Activated B cell treated with CpG ODN at 0.5 μM for 24 hours (primary cell): ENCODE data around the gene RYR2. TPM values are rescaled to one million over a fixed set of nuclear protein-coding genes. Genes with fewer than 3 reads are reported as not detected.

Experiments
- ATAC-seq: fragments of 200-7000 bp; cut with Tn5 transposase; one replicate; pipeline ENCODE4 v1.10.0; 2021; ENCODE audit warnings: low read depth, mild to moderate bottlenecking, moderate library complexity
- CTCF ChIA-PET: fragments of 350-600 bp; sonication (Branson Sonifier 250); formaldehyde crosslinking; loops from one replicate; lab custom pipeline; 2021; ENCODE audit warnings: antibody characterized with exemption; lab: Charles Lee
- POLR2A ChIA-PET: fragments of 350-600 bp; sonication (Branson Sonifier 250); formaldehyde crosslinking; loops from one replicate; lab custom pipeline; 2021; ENCODE audit warnings: antibody characterized with exemption; lab: Charles Lee
- DNase-seq: peaks from one replicate; pipeline ENCODE4 v3.0.0; 2022
- H3K27ac Mint-ChIP-seq: one replicate; pipeline ENCODE4 v1.8.0; 2020; ENCODE audit warnings: mixed read lengths
- H3K27me3 Mint-ChIP-seq: one replicate; pipeline ENCODE4 v1.8.0; 2021; ENCODE audit warnings: mixed read lengths
- H3K36me3 Mint-ChIP-seq: one replicate; pipeline ENCODE4 v1.8.0; 2021; ENCODE audit warnings: low read depth, mixed read lengths
- H3K4me1 Mint-ChIP-seq: one replicate; pipeline ENCODE4 v1.8.0; 2021; ENCODE audit warnings: mixed read lengths
- H3K4me3 Mint-ChIP-seq: one replicate; pipeline ENCODE4 v1.8.0; 2020; ENCODE audit warnings: mild to moderate bottlenecking, mixed read lengths
- H3K9me3 Mint-ChIP-seq: one replicate; pipeline ENCODE4 v1.8.0; 2020; ENCODE audit warnings: mixed read lengths
- intact Hi-C: fragments of 100-400 bp; cut with micrococcal nuclease; formaldehyde crosslinking; loops from one replicate; pipeline ENCODE4 v1.15.1; 2024
- total RNA-seq: library from RNA; stranded (reverse); gene quantifications from 2 replicates; pipeline ENCODE4 v1.2.3, GENCODE V29; 2022
- TF ChIP-seq, protein P1 (sequence below): fragments of 200-600 bp; IDR thresholded peaks from one replicate; pipeline ENCODE4 v1.8.0; 2022; ENCODE audit warnings: antibody characterized with exemption, mild to moderate bottlenecking

RYR2 gene
- total RNA-seq, 1 donor from 2014 or later, result not detected

DNA sequence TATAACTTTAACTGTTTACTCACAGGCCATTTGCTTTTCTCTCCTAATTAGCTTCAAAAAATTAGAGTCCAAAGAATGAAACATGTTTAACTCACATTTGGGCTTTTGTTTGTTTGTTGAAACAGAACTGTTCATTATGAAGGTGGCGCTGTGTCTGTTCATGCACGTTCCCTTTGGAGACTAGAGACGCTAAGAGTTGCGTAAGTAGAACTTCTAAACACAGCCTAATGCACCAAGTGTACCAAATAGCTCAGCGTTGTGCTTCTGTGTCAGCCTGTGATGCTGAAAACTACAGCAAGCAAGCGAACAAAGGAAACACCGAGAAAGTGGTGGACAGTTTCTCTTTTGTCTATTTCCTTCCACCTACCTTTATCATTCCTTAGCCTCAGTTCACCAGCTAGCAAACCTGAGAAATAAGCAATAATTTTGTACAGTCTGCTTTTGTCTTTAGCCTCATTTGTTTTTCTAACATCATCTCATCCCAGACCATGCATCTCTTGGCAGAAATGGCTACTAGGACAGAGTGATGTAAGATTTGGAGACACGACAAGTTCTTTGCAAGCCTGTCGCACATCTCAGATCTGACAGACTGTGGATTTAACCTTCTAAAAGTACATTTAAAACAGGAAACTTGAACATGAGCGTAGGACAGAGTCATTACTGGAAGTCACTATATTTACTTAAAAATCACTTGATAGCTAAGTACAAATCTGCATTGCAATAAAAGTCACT lies 375.1 kb downstream of the RYR2 start:
- no peaks in the 10 kb centered on the region for H3K9me3 Mint-ChIP-seq
- no peak for DNase-seq
- H3K27ac Mint-ChIP-seq, result no peak overlapping the region
- no peak for ATAC-seq
- H3K4me3 Mint-ChIP-seq, result no peak overlapping the region
- intact Hi-C loops, result no loop called here
- no peaks in the 10 kb centered on the region for H3K27me3 Mint-ChIP-seq
- no peaks in the 10 kb centered on the region for H3K36me3 Mint-ChIP-seq
- ChIA-PET CTCF (no interaction called here), POLR2A (no interaction called here)
- no peaks in the 10 kb centered on the region for H3K4me1 Mint-ChIP-seq
- TF ChIP-seq, protein P1, sequence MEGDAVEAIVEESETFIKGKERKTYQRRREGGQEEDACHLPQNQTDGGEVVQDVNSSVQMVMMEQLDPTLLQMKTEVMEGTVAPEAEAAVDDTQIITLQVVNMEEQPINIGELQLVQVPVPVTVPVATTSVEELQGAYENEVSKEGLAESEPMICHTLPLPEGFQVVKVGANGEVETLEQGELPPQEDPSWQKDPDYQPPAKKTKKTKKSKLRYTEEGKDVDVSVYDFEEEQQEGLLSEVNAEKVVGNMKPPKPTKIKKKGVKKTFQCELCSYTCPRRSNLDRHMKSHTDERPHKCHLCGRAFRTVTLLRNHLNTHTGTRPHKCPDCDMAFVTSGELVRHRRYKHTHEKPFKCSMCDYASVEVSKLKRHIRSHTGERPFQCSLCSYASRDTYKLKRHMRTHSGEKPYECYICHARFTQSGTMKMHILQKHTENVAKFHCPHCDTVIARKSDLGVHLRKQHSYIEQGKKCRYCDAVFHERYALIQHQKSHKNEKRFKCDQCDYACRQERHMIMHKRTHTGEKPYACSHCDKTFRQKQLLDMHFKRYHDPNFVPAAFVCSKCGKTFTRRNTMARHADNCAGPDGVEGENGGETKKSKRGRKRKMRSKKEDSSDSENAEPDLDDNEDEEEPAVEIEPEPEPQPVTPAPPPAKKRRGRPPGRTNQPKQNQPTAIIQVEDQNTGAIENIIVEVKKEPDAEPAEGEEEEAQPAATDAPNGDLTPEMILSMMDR, result no peak

DNA sequence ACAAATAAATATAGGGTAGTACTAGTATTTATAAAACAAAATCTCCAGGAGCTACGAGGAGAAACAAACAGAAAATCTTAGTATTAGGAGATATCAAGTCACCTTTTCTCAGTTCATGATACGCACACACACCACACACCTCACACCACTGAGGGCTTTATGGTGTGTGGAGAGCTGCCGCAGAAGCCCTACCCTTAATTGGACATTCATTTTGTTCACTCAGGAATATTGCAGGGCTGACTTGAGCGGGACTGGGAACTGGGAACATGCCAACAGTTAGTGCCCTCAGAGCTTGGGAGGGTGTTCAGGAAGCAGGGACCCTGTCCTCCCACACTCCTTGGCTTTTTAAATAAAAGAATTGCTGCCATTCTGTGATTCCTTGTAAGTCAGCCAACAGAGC lies 386.8 kb downstream of the RYR2 start:
- Mint-ChIP-seq H3K27me3 (no peaks in the 10 kb centered on the region), H3K4me1 (no peaks in the 10 kb centered on the region), H3K36me3 (no peaks in the 10 kb centered on the region), H3K4me3 (no peak overlapping the region), H3K27ac (no peak overlapping the region), H3K9me3 (no peaks in the 10 kb centered on the region)
- intact Hi-C loops, result no loop called here
- ATAC-seq (no peak), DNase-seq (no peak)
- CTCF ChIA-PET, result no interaction called here
- POLR2A ChIA-PET, result no interaction called here
- TF ChIP-seq, protein P1, result no peak

DNA sequence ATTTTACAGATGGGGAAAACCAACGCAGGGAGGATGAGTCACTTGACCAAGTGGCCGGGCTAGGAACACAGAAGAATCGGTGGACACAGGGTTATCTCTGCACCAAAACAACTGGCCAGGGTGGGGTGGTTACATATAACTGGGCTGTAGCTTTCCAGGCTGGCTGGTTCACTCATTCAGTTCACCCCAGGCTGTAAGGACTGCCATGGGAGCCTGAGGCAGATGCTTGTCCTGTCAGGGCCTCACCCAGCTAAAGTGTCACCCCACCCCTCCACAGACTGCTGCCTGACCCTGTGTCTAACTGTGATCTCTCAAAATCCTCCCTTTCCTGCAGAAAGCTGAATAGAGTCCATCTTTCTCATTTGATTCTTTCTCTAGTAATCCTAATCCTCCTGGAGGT lies 387.3 kb downstream of the RYR2 start:
- CTCF ChIA-PET, result no interaction called here
- ATAC-seq (no peak), DNase-seq (no peak)
- TF ChIP-seq, protein P1, result no peak
- no peaks in the 10 kb centered on the region for H3K36me3 Mint-ChIP-seq
- POLR2A ChIA-PET, result no interaction called here
- H3K27ac Mint-ChIP-seq, result no peak overlapping the region
- no peaks in the 10 kb centered on the region for H3K4me1 Mint-ChIP-seq
- intact Hi-C loops, result no loop called here
- no peak overlapping the region for H3K4me3 Mint-ChIP-seq
- no peaks in the 10 kb centered on the region for H3K9me3 Mint-ChIP-seq
- H3K27me3 Mint-ChIP-seq, result no peaks in the 10 kb centered on the region

DNA sequence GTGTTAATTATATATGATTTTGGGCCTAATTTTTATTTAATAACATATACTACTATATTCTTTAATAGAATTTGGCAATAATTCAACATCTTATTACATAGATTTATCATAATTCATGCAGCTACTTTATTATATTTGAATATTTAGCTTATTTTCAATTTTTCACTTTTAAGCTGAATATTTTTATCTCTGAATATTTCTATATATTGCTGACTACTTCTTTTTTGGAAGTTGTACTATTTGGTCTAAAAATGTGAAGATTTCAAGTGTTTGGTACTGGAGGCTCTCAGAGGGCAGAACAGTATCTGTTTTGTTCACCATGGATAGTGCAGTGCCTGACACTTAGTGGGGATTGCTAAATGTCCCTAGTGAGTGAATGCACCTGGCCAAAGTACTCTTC lies 389.5 kb downstream of the RYR2 start:
- TF ChIP-seq, protein P1, result no peak
- H3K27ac Mint-ChIP-seq, result no peak overlapping the region
- H3K36me3 Mint-ChIP-seq, result no peaks in the 10 kb centered on the region
- no peaks in the 10 kb centered on the region for H3K9me3 Mint-ChIP-seq
- ChIA-PET CTCF (no interaction called here), POLR2A (no interaction called here)
- ATAC-seq (no peak), DNase-seq (no peak)
- H3K4me3 Mint-ChIP-seq, result no peak overlapping the region
- no peaks in the 10 kb centered on the region for H3K4me1 Mint-ChIP-seq
- intact Hi-C loops, result no loop called here
- no peaks in the 10 kb centered on the region for H3K27me3 Mint-ChIP-seq

DNA sequence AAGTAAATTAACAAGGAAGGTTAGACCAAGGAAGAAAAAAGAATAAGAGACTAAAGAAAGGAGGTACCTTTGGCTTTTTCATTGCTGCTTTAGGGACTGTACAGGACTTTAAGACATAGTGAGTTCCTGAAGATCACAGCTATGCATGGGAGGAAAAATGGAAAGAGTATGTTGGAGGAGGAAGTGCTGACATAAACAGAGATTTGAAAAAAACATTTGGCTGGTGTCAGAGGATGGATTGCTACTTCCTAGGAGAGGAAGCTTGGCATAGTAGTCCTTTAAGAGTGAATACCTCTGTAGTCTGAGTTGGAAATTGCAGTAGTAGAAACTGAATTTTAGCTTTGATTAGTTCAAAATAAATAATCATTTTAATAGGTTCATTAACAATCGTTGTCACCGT lies 398.4 kb downstream of the RYR2 start:
- TF ChIP-seq, protein P1, result no peak
- no peaks in the 10 kb centered on the region for H3K27me3 Mint-ChIP-seq
- DNase-seq, result no peak

More for the DNA sequence above, 398.4 kb downstream of the RYR2 start:
- intact Hi-C loops, result no loop called here
- no peaks in the 10 kb centered on the region for H3K36me3 Mint-ChIP-seq
- ATAC-seq, result no peak
- H3K27ac Mint-ChIP-seq, result no peak overlapping the region
- no peak overlapping the region for H3K4me3 Mint-ChIP-seq
- no peaks in the 10 kb centered on the region for H3K9me3 Mint-ChIP-seq
- CTCF ChIA-PET, result no interaction called here
- H3K4me1 Mint-ChIP-seq, result peaks cover 4% of the 10 kb centered on the region
- POLR2A ChIA-PET, result no interaction called here
